Fibroblast of skin of right biceps (primary cell): Measurements from ENCODE around the gene TFDP1.
A peak's percentile ranks its signal among the peaks of the same experiment; 100 is the strongest.

Experiments
- DNase-seq: peaks from one replicate; pipeline ENCODE4 v3.0.0-alpha.2; 2013

The TFDP1 gene

DNA sequence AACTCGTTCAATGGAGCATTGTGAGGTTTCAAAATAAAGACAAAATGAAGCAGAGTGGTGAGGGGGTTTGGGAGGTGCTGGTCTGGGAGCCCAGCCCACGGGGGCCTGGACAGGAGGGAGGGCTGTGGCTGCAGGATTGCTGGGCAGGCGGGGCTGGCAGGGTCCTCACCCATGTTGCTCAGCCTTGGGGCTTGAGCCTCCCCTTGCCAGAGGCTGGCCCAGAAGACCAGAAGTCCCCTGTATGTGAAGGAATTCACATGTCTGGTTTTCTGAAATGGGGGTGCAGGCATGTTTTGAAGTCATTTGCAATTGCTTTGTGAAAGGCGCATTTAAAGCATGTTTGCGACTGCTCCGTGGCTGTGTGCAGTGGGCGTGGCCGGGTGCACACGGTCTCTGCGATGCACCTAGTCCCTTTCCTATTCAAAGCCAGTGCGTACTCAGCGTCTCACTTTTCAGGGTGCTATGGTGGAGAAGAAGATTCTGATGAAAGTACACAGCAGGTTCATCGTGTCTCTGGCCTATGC, 84.7 kb downstream of the TFDP1 start:
- DNase-seq, result no peak

DNA sequence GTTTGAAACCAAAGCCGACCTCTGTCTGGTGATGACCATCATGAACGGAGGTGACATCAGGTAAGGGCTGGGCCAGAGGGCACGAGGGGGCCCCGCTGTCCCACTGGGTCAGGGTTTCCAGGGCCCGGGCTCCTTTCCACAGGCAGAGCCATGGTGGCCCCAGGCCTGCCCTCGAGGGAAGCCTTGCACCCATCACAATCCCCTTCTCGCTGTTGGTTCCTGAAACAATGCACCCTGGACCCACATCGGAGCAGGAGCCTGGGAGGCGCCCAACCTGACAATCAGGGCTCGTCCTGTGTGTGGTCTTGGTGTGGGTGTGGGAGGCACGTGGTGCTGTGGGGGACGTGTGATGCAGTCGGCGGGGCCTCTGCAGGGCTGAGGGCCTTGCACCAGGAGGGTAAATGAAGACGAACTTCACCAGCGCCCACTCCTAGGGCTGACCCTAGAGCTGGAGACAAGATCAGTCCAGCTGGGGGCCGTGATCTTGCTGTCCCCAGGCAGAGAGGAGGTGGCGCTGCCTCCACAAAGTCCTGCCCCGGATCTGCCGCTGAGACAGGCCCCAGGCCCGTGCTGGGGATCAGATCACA, 85.3 kb downstream of the TFDP1 start:
- DNase-seq, result no peak

DNA sequence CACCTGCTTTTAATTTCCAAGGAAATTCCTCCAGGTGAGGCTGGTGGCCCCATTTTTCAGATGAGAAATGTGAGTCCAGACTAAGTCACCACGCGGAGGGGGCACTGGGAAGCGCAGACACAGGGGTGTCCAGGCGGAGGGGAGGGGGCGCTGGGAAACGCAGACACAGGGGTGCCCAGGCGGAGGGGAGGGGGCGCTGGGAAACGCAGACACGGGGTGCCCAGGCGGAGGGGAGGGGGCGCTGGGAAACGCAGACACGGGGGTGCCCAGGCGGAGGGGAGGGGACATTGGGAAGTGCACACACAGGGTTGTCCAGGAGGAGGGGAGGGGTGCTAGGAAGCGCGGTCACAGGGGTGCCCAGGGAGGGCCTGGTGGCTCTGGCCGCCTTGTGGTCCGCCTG, 86.0 kb downstream of the TFDP1 start:
- DNase-seq, result no peak

DNA sequence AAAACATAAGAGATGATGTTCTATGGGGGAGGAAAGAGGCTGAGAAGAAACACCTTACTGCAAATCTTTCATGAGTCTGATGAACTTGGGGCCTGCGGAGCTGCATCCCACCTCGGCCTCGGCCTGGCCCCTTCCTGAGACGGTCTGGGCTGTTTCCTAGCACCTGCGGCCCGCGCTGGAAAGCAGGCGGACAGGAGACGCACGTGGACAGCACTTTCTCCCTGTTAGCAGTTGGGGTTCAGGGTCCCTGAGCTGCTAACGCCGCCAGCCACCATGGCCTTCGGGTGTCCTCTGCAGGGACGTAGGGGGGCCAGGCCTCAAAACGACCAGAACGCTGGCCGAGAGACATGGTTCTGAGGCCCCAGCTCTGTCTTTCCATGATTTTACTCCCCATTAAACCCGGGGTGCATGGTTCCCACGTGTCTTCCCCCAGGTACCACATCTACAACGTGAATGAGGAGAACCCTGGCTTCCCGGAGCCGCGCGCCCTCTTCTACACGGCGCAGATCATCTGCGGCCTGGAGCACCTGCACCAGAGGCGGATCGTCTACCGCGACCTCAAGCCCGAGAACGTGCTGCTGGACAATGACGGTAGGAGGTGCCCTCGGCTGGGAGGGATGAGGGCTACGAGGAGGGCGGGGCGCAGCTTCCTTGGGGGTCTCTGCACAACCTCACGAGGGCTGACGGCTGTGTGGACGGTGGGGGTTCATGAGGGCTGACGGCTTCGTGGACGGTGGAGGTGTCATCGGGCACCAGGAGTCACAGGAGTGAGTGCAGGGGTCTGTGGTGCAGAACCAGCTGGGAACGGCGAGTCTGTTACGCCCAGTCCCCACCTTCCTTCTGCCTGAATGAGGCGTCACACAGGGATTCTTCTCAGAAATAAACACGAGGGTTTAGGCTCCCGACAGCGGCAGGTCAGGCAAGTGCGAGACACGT, 86.8 kb downstream of the TFDP1 start:
- DNase-seq, result no peak

DNA sequence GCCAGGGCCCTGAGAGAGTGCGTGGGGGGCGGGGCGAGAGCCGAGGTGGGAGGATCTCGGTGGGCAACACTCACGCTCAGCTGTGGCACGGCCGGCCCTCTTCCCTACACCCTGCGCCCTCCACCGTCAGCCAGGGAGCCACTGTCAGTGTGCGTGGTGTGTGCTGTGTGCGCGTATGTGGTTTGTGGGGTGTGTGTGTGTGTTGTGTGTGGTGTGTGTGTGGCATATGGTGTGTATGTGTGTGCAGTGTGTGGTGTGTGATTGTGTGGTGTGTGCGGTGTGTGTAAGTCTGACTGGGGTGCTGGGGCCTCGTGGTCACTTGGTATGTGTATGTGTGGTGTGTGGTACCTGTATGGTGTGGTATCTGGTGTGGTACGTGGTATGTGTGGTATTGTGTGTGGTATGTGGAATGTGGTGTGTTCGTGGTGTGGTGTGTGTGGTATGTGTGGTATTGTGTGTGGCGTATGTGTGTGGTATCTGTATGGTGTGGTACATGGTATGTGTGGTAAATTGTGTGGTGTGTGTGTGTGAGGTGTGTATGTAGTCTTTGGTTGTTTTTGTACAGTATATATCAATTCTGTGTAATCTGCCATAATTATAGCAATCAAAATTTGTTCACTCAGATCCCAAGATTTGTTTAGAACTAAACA, 87.6 kb downstream of the TFDP1 start:
- DNase-seq, result peak; percentile 7
